GM12878 (cell line): Measurements from ENCODE around the gene DCDC1. TPM values are rescaled to one million over a fixed set of nuclear protein-coding genes. Genes with fewer than 3 reads are reported as not detected.
"Not testable (repeated sequence)": the region's sequence is repeated elsewhere in the genome, so short reads cannot be mapped to it uniquely, and the experiment has no call there.

Experiments used
- ATAC-seq: fragments of 200-7000 bp; cut with Tn5 transposase; 3 replicates; pipeline ENCODE4 v1.9.1; 2020; ENCODE audit warnings: mild to moderate bottlenecking, moderate library complexity
- BruUV-seq: library from RNA; stranded (reverse); fragments of 400-500 nt; replicated peaks from 2 replicates; lab custom pipeline; 2021; lab: Mats Ljungman, UMichigan
- CTCF ChIA-PET: fragments of 300-600 bp; sonication (Branson Sonifier 250); formaldehyde crosslinking; extraction: SDS; loops from one replicate; lab custom pipeline; 2021; ENCODE audit warnings: inconsistent platforms; lab: Yijun Ruan, JAX
- POLR2A ChIA-PET: fragments of 350-600 bp; formaldehyde crosslinking; extraction: SDS; loops from one replicate; lab custom pipeline; 2021; ENCODE audit warnings: inconsistent platforms; lab: Charles Lee
- RAD21 ChIA-PET: fragments of 300-600 bp; sonication (Branson Sonifier 250); formaldehyde crosslinking; loops from one replicate; lab custom pipeline; 2023; ENCODE audit warnings: antibody characterized with exemption; ENCODE audit not compliant: unreplicated experiment; lab: Charles Lee
- SMC1A ChIA-PET: fragments of 300-600 bp; sonication (Branson Sonifier 250); formaldehyde crosslinking; loops from one replicate; lab custom pipeline; 2023; ENCODE audit not compliant: unreplicated experiment, uncharacterized antibody; lab: Charles Lee
- DNase-seq: peaks from one replicate; pipeline ENCODE4 v3.0.0-alpha.2; 2011; ENCODE audit warnings: low read depth, low spot score
- FAIRE-seq: peaks from 3 replicates; lab custom pipeline; 2011; peaks lifted over from hg19 to GRCh38; lab: Jason Lieb, UNC
- H2AFZ ChIP-seq: 2 replicates; pipeline ENCODE4 v1.6.0; 2011; ENCODE audit warnings: low read depth, low read length, control low read depth; ENCODE audit not compliant: control insufficient read depth
- H3K27ac ChIP-seq: 2 replicates; pipeline ENCODE4 v1.5.1; 2011; ENCODE audit warnings: control low read depth; ENCODE audit not compliant: control insufficient read depth, insufficient read depth
- H3K27me3 ChIP-seq, 2 experiments: replicated peaks in 1 of 2; 2 replicates each; pipeline versions ENCODE4 v1.6.0 to v1.6.1; 2011; ENCODE audit warnings: low read length in 1 of 2; ENCODE audit not compliant: control insufficient read depth in 2 of 2, insufficient read depth in 2 of 2
- H3K36me3 ChIP-seq, 2 experiments: 2 replicates each; pipeline ENCODE4 v1.5.1; 2011; ENCODE audit warnings: low read length in 1 of 2; ENCODE audit not compliant: control insufficient read depth in 2 of 2, insufficient read depth in 2 of 2
- H3K4me1 ChIP-seq: 2 replicates; pipeline ENCODE4 v1.6.1; 2011; ENCODE audit warnings: mild to moderate bottlenecking, low read length, moderate library complexity, mixed read lengths; ENCODE audit not compliant: control insufficient read depth, insufficient read depth
- H3K4me2 ChIP-seq: 2 replicates; pipeline ENCODE4 v1.6.0; 2011; ENCODE audit warnings: control low read depth; ENCODE audit not compliant: control insufficient read depth, insufficient read depth
- H3K4me3 ChIP-seq: fragments of 200-600 bp; sonication (generic); 2 replicates; pipeline ENCODE4 v1.5.1; 2016
- H3K79me2 ChIP-seq: 2 replicates; pipeline ENCODE4 v1.6.0; 2011; ENCODE audit warnings: low read length; ENCODE audit not compliant: control insufficient read depth, insufficient read depth
- H3K9ac ChIP-seq: 2 replicates; pipeline ENCODE4 v1.8.0; 2011; ENCODE audit warnings: low read length, control low read depth, mixed read lengths; ENCODE audit not compliant: control insufficient read depth, insufficient read depth
- H3K9me3 ChIP-seq: replicated peaks from 3 replicates; pipeline ENCODE4 v1.5.1; 2011; ENCODE audit warnings: mild to moderate bottlenecking, low read length; ENCODE audit not compliant: control insufficient read depth, insufficient read depth
- H4K20me1 ChIP-seq: 2 replicates; pipeline ENCODE4 v1.6.0; 2011; ENCODE audit not compliant: control insufficient read depth, insufficient read depth
- HDAC6 ChIP-seq: fragments of 200-600 bp; sonication (generic); IDR thresholded peaks from one replicate; pipeline ENCODE4 v1.8.0; 2017; ENCODE audit warnings: antibody characterized with exemption; ENCODE audit not compliant: unreplicated experiment
- HSF1 ChIP-seq: fragments of 150-350 bp; IDR thresholded peaks from 2 replicates; pipeline ENCODE4 v1.6.1; 2014; ENCODE audit warnings: mild to moderate bottlenecking, low read depth, low read length
- MYB ChIP-seq: fragments of 150-350 bp; IDR thresholded peaks from 2 replicates; pipeline ENCODE4 v1.6.1; 2014; ENCODE audit warnings: mild to moderate bottlenecking, low read depth, low read length, borderline replicate concordance
- RAD21 ChIP-seq: IDR thresholded peaks from 2 replicates; pipeline ENCODE4 v1.6.1; 2011; ENCODE audit warnings: mild to moderate bottlenecking, low read depth, low read length, moderate library complexity; ENCODE audit not compliant: insufficient read depth
- SMAD5 ChIP-seq: IDR thresholded peaks from 2 replicates; pipeline ENCODE4 v1.6.1; 2016; ENCODE audit warnings: antibody characterized with exemption, low read depth
- ZNF622 ChIP-seq: fragments of 450-650 bp; IDR thresholded peaks from 2 replicates; pipeline ENCODE4 v1.6.1; 2017; ENCODE audit warnings: mild to moderate bottlenecking, inconsistent platforms
- WGBS: methylation state at CpG from one replicate; pipeline ENCODE4 v1.1.6; 2016; ENCODE audit warnings: low lambda C conversion rate; ENCODE audit not compliant: insufficient replicate concordance, insufficient coverage; ENCODE audit errors: missing lambda C conversion rate; 5-methylcytosine and 5-hydroxymethylcytosine counted together
- in situ Hi-C: fragments of 300-500 bp; cut with MboI; formaldehyde crosslinking; loops from 9 replicates; pipeline ENCODE4 v1.14.3; 2018; ENCODE audit warnings: mixed read lengths
- intact Hi-C: fragments of 100-400 bp; cut with micrococcal nuclease; formaldehyde crosslinking; loops from one replicate; pipeline ENCODE4 v1.14.2; 2022; ENCODE audit not compliant: unreplicated experiment
- polyA plus RNA-seq, 11 experiments: library from polyadenylated mRNA; depleted of rRNA in 4 of 11; unstranded in 6 of 11; stranded (reverse) in 5 of 11; fragments of >200 nt; fragmentation: Nextera tagmentation in 4 of 11; fragmentation: Illumina TruSeq in 1 of 11; extraction: Ambion mirVana in 4 of 11; extraction: Trizol in 1 of 11; gene quantifications; 1 replicate in 1 of 11; 2 replicates in 10 of 11; pipeline versions ENCODE4 v1.2.1 to v1.2.3, GENCODE V29; 2011 to 2016; ENCODE audit warnings: inconsistent platforms in 2 of 11, missing spikeins in 2 of 11, low read depth in 1 of 11
- total RNA-seq, 4 experiments: library from RNA; depleted of rRNA in 3 of 4; stranded (reverse); fragments of >200 nt in 3 of 4; fragmentation: Illumina TruSeq in 1 of 4; extraction: Trizol in 1 of 4; gene quantifications; 2 replicates each; pipeline versions ENCODE4 v1.2.1 to v1.2.3, GENCODE V29; 2013 to 2021

Gene DCDC1
- total and polyA plus RNA-seq, 10 of the 15 experiments (the other 5 are each of a cell fraction or from before 2014, with no cell fraction given): not detected

DNA sequence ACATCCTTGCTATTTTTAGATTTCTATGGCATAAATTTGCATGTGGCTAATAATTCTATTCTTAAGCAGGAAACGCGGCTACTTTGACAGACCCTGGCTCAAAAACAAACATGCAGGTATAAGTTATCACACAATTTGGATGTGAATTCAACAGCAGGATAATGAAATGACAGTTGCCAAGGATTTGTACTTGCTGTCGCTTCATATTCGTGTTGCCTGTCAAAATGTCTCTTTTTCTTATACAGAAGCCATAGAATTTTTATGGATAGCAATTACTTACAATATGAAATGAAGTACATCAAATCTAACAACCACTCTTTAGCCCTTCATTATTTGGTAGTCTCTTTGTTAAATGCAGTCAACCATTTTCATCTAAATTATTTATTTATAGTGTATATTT, 46.4 kb downstream of the DCDC1 start (continued):
- no peak for TF ChIP-seq MYB
- TF ChIP-seq ZNF622: no peak

GRCh38 chr11:31321494-31321893, 48.0 kb downstream of the DCDC1 start:
- H3K27me3 ChIP-seq, H3K4me2 ChIP-seq, H3K4me3 ChIP-seq, DNase-seq, FAIRE-seq, RAD21 ChIA-PET, BruUV-seq, H3K79me2 ChIP-seq, H2AFZ ChIP-seq, H3K27ac ChIP-seq, H3K9ac ChIP-seq, ATAC-seq, H3K4me1 ChIP-seq, H3K9me3 ChIP-seq, in situ Hi-C loops, H3K36me3 ChIP-seq, intact Hi-C loops, POLR2A ChIA-PET, H4K20me1 ChIP-seq, SMC1A ChIA-PET: not testable (repeated sequence)
- 74% methylated on average over 15 of the region's 15 CpGs for WGBS
- CTCF ChIA-PET: interaction anchor here (0.7 kb wide), 1 partner anchor 28 kb away, joined by 3 read pairs; no protein-coding TSS in a partner anchor

- POLR2A ChIA-PET: interaction anchor here (0.6 kb wide), 1 partner anchor 10 kb away, joined by 5 read pairs; no protein-coding TSS in a partner anchor
- no peak for DNase-seq
- TF ChIP-seq SMAD5 (no peak), HDAC6 (no peak), RAD21 (no peak), HSF1 (no peak)
- no peaks in the 10 kb centered on the region for H3K4me1 ChIP-seq
- no peaks in the 10 kb centered on the region for H4K20me1 ChIP-seq
- RAD21 ChIA-PET: interaction anchor here (0.8 kb wide), 1 partner anchor 63 kb away, joined by 3 read pairs; no protein-coding TSS in a partner anchor
- ATAC-seq: no peak
- CTCF ChIA-PET: interaction anchor here (1.5 kb wide), 1 partner anchor 38 kb away, joined by 5 read pairs; no protein-coding TSS in a partner anchor
- H3K79me2 ChIP-seq: no peaks in the 10 kb centered on the region
- SMC1A ChIA-PET: no interaction called here
- no TSS peak for BruUV-seq
- no peak overlapping the region for H3K4me3 ChIP-seq
- H3K9me3 ChIP-seq: no peaks in the 10 kb centered on the region
- no peaks in the 10 kb centered on the region; a peak in 1 of 4 replicates for H3K27me3 ChIP-seq
- no peaks in the 10 kb centered on the region for H3K36me3 ChIP-seq
- H3K4me2 ChIP-seq: no peak overlapping the region
- intact Hi-C loops (no loop called here), in situ Hi-C loops (no loop called here)
- no peak overlapping the region for H2AFZ ChIP-seq
- no peak for FAIRE-seq
- H3K9ac ChIP-seq: no peak overlapping the region
- no peak overlapping the region for H3K27ac ChIP-seq
- 39% methylated on average over 3 of the region's 3 CpGs for WGBS
Measured at GRCh38 chr11:31303644-31304180, 65.8 kb downstream of the DCDC1 start.
